OCI-LY7 (cell line): ENCODE measurements around the gene WASF1. TPM values are rescaled to one million over a fixed set of nuclear protein-coding genes. Genes with fewer than 3 reads are reported as not detected.

ENCODE experiments used
- BruUV-seq: library from RNA; stranded (reverse); fragments of 400-500 nt; replicated peaks from 2 replicates; lab custom pipeline; 2021; lab: Mats Ljungman, UMichigan
- CTCF ChIA-PET: fragments of 300-600 bp; sonication (Branson Sonifier 250); formaldehyde crosslinking; loops from one replicate; lab custom pipeline; 2022; ENCODE audit warnings: antibody characterized with exemption; ENCODE audit not compliant: unreplicated experiment; lab: Charles Lee
- POLR2A ChIA-PET: fragments of 300-600 bp; sonication (Branson Sonifier 250); formaldehyde crosslinking; loops from one replicate; lab custom pipeline; 2022; ENCODE audit warnings: antibody characterized with exemption; lab: Charles Lee
- DNase-seq: peaks from one replicate; pipeline ENCODE4 v3.0.0-alpha.2; 2015; ENCODE audit warnings: low spot score
- H2AFZ ChIP-seq: fragments of 200-600 bp; sonication (generic), shearing (Covaris generic); 2 replicates; pipeline ENCODE4 v1.6.1; 2014; ENCODE audit warnings: mild to moderate bottlenecking, antibody characterized with exemption, low read length, moderate library complexity
- H3K27ac ChIP-seq: fragments of 200-600 bp; sonication (generic); 2 replicates; pipeline ENCODE4 v1.5.1; 2014; ENCODE audit warnings: mixed run types, low read depth, mild to moderate bottlenecking, moderate library complexity, low read length, inconsistent platforms; ENCODE audit not compliant: poor library complexity, severe bottlenecking
- H3K36me3 ChIP-seq: fragments of 200-600 bp; sonication (generic); 2 replicates; pipeline ENCODE4 v1.6.1; 2014; ENCODE audit warnings: mild to moderate bottlenecking, antibody characterized with exemption, low read length, moderate library complexity, mixed read lengths; ENCODE audit not compliant: insufficient read depth
- H3K4me1 ChIP-seq: fragments of 200-600 bp; sonication (generic); 2 replicates; pipeline ENCODE4 v1.5.1; 2014; ENCODE audit warnings: mild to moderate bottlenecking, low read length; ENCODE audit not compliant: insufficient read depth, poor library complexity, severe bottlenecking
- H3K4me2 ChIP-seq: fragments of 200-600 bp; sonication (generic); 2 replicates; pipeline ENCODE4 v1.6.1; 2014; ENCODE audit warnings: mild to moderate bottlenecking, low read length
- H3K4me3 ChIP-seq: fragments of 200-600 bp; sonication (generic); 2 replicates; pipeline ENCODE4 v1.5.1; 2014; ENCODE audit warnings: mild to moderate bottlenecking, low read depth, low read length; ENCODE audit not compliant: poor library complexity, severe bottlenecking
- H3K79me2 ChIP-seq: fragments of 200-600 bp; sonication (generic); 2 replicates; pipeline ENCODE4 v1.6.1; 2016; ENCODE audit warnings: low read depth, mild to moderate bottlenecking, low read length, moderate library complexity, mixed read lengths; ENCODE audit not compliant: insufficient read depth
- H3K9me2 ChIP-seq: fragments of 200-600 bp; sonication (generic); 2 replicates; pipeline ENCODE4 v1.6.1; 2016; ENCODE audit warnings: mild to moderate bottlenecking, low read length, mixed read lengths; ENCODE audit not compliant: insufficient read depth
- H3K9me3 ChIP-seq: fragments of 200-600 bp; sonication (generic); 2 replicates; pipeline ENCODE4 v1.6.1; 2014; ENCODE audit warnings: mild to moderate bottlenecking, mixed run types, low read length, mixed read lengths
- H4K20me1 ChIP-seq: fragments of 200-600 bp; sonication (generic); 2 replicates; pipeline ENCODE4 v1.6.1; 2014; ENCODE audit warnings: mild to moderate bottlenecking, antibody characterized with exemption, low read length, moderate library complexity, mixed read lengths; ENCODE audit not compliant: insufficient read depth
- EZH2phosphoT487 ChIP-seq: fragments of 200-600 bp; sonication (generic); IDR thresholded peaks from 2 replicates; pipeline ENCODE4 v1.6.1; 2018; ENCODE audit warnings: low read depth, borderline replicate concordance, mild to moderate bottlenecking, mixed run types, antibody characterized with exemption, low read length, moderate library complexity, mixed read lengths
- intact Hi-C: fragments of 100-400 bp; cut with micrococcal nuclease; formaldehyde crosslinking; loops from one replicate; pipeline ENCODE4 v1.10.0; 2022; ENCODE audit not compliant: unreplicated experiment
- total RNA-seq, 2 experiments: library from RNA; depleted of rRNA in 1 of 2; stranded (reverse); fragments of >200 nt in 1 of 2; shearing (Covaris generic) in 1 of 2; gene quantifications; 2 replicates each; pipeline ENCODE4 v1.2.3, GENCODE V29; 2014 to 2022
- TF ChIP-seq, protein P1 (sequence below): fragments of 200-600 bp; sonication (generic); conservative IDR thresholded peaks from 2 replicates; pipeline ENCODE4 v1.5.1; 2014; ENCODE audit warnings: mild to moderate bottlenecking, antibody characterized with exemption, low read length, moderate library complexity, mixed read lengths

Gene WASF1
- total RNA-seq, 2 experiments from 2014 or later, result 34.6 to 78.4 TPM

GRCh38 chr6:110214338-110214737 lies 34.9 kb upstream of the WASF1 start:
- Histone ChIP-seq H3K9me2 (no peaks in the 10 kb centered on the region), H3K9me3 (no peaks in the 10 kb centered on the region), H3K79me2 (no peaks in the 10 kb centered on the region), H3K4me2 (no peak overlapping the region), H3K4me3 (no peak overlapping the region), H3K27ac (peak overlapping the region; percentile 3), H3K4me1 (peaks cover 9% of the 10 kb centered on the region), H3K36me3 (peaks cover 99% of the 10 kb centered on the region), H4K20me1 (no peaks in the 10 kb centered on the region), H2AFZ (no peak overlapping the region)
- TF ChIP-seq EZH2phosphoT487, result no peak
- TF ChIP-seq, protein P1, sequence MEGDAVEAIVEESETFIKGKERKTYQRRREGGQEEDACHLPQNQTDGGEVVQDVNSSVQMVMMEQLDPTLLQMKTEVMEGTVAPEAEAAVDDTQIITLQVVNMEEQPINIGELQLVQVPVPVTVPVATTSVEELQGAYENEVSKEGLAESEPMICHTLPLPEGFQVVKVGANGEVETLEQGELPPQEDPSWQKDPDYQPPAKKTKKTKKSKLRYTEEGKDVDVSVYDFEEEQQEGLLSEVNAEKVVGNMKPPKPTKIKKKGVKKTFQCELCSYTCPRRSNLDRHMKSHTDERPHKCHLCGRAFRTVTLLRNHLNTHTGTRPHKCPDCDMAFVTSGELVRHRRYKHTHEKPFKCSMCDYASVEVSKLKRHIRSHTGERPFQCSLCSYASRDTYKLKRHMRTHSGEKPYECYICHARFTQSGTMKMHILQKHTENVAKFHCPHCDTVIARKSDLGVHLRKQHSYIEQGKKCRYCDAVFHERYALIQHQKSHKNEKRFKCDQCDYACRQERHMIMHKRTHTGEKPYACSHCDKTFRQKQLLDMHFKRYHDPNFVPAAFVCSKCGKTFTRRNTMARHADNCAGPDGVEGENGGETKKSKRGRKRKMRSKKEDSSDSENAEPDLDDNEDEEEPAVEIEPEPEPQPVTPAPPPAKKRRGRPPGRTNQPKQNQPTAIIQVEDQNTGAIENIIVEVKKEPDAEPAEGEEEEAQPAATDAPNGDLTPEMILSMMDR, result no peak
- DNase-seq, result no peak
- BruUV-seq, result no TSS peak
- ChIA-PET CTCF (interaction anchor here (0.6 kb wide), 1 partner anchor 125 kb away, joined by 5 read pairs; no protein-coding TSS in a partner anchor), POLR2A (interaction anchor here (0.6 to 6.7 kb wide), 7 partner anchors 8 to 782 kb away, joined by 3 to 38 read pairs (median 3); partner anchors contain the start of gene WASF1)
- intact Hi-C loops, result no loop called here

- Histone ChIP-seq H3K27ac (no peak overlapping the region), H3K36me3 (peaks cover 94% of the 10 kb centered on the region), H3K4me1 (peaks cover 17% of the 10 kb centered on the region), H4K20me1 (no peaks in the 10 kb centered on the region), H3K79me2 (peaks cover 19% of the 10 kb centered on the region; the same call in 1 of the 2 replicates), H3K4me2 (no peak overlapping the region), H2AFZ (no peak overlapping the region), H3K4me3 (no peak overlapping the region), H3K9me2 (no peaks in the 10 kb centered on the region), H3K9me3 (no peaks in the 10 kb centered on the region)
- no peak for TF ChIP-seq EZH2phosphoT487
- TF ChIP-seq, protein P1, result no peak
- BruUV-seq, result no TSS peak
- intact Hi-C loops, result no loop called here
- CTCF ChIA-PET, result no interaction called here
- POLR2A ChIA-PET, result interaction anchor here (0.7 to 1.4 kb wide), 2 partner anchors 30 to 51 kb away, joined by 3 to 5 read pairs; no protein-coding TSS in a partner anchor
- no peak for DNase-seq
These were observed 32.3 kb upstream of the WASF1 start for GRCh38 chr6:110211753-110212152.

DNA sequence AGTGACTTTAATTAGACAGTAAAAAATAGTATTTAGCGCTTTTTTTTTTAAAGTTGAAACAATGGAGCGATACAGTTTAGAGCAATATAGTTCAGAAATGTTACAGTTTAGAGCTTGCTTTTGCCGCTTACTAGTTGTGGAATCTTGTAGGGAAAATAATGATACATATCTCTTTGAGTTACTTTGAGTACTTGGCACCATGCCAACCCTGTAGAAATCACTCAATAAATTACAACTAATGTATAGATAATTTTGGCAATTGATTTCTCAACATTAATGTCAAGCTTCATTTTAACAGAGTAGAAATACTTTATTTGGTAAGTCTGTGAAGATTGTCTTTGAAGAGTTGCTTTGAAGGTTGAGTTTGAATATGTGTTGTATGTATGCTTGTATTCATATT lies 28.2 kb upstream of the WASF1 start:
- Histone ChIP-seq H3K4me3 (no peak overlapping the region), H3K36me3 (peaks cover 53% of the 10 kb centered on the region), H3K4me2 (no peak overlapping the region), H3K9me3 (no peaks in the 10 kb centered on the region), H3K27ac (no peak overlapping the region), H3K9me2 (no peaks in the 10 kb centered on the region), H3K79me2 (peaks cover 45% of the 10 kb centered on the region; the same call in 1 of the 2 replicates), H4K20me1 (no peaks in the 10 kb centered on the region), H2AFZ (no peak overlapping the region), H3K4me1 (peaks cover 42% of the 10 kb centered on the region)
- TF ChIP-seq EZH2phosphoT487, result no peak
- TF ChIP-seq, protein P1, result no peak
- CTCF ChIA-PET, result interaction anchor here (3.2 kb wide), 1 partner anchor 27 kb away, joined by 20 read pairs; the partner anchor contains the start of genes CDC40 and WASF1
- POLR2A ChIA-PET, result interaction anchor here (0.6 to 4.4 kb wide), 11 partner anchors 9 to 636 kb away, joined by 3 to 55 read pairs (median 6); partner anchors contain the start of genes CDC40 and WASF1
- no peak for DNase-seq
- intact Hi-C loops, result loop anchor here (2.0 kb wide), 1 partner anchor 29 kb away; the partner anchor contains the start of gene WASF1
- BruUV-seq, result no TSS peak
